IPS-NIHi11 (cell line): ENCODE data around the gene PTPRU.
A peak's percentile ranks its signal among the peaks of the same experiment; 100 is the strongest.

Source experiments
- DNase-seq: peaks from one replicate; pipeline ENCODE4 v3.0.0; 2012; ENCODE audit warnings: mixed read lengths, low spot score

PTPRU gene

DNA sequence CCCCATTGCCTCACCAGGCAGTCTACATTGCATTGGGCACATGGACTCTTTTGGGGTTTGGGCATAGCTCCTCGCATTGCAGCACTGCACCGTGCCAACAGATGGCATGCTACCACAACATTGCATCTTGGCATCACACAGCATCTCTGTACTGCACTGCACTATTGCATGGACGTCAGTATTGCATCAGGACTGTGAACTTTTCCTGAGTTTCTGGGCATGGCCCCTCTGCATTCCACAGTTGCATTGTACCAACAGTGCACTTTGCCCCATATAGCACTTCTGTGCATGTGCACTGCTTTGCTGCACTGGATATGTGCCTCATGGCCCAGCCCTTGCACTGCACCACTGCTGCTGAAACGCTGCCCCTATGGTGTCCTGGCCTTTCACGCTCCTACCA lies 9.6 kb downstream of the PTPRU start:
- no peak for DNase-seq

DNA sequence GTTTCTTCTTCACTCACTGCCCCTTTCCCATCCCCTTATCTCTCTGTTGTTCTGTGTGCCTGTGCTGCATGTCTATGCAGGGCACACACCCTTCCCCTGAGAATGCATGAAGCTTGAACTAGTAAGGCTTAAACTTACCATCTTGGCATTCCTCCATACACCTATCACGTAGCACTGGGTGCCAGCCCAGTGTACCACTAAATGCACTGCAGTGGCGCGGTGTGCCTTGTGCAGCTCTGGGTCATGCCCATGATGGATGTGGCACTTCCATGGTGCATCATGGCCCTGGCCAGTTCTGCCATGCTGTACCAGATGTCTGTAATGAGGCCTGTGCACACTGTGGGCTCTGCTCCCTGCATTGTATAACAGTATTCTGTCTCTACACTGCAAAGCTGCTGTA lies 10.7 kb downstream of the PTPRU start:
- no peak for DNase-seq

DNA sequence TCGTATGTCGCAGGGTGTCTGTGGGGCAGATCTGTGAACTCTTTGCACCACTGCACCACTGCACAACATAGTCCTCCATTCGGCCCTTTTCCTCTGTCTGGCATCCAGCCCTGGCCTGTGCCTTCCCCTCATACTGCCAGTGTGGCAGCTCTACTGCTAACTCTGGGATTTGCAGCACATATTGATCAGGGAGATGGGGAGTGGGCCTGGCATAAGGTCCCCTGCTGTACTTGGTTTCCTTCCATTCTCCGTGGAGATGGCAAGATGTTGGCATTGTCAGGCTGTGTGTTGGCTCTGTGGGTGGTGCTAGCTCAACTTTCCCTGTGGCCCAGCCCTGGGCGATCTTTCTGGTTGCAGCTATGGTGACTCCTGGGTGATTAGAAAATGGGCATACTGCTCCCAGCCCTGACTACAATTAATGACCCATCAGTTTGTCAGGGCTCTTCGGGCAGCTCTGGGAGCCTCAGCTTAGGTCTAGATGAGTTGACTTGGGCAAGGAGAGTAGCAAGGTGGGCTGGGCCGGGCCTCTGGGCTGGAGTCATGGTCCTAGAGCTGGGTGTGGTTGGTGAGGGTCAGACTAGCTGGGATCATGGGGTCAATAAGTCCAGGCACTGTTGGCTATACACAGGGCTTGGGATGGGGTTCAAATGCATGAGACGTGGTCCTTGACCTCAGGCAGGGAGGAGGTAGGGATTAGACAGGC lies 11.4 kb downstream of the PTPRU start:
- DNase-seq: no peak

DNA sequence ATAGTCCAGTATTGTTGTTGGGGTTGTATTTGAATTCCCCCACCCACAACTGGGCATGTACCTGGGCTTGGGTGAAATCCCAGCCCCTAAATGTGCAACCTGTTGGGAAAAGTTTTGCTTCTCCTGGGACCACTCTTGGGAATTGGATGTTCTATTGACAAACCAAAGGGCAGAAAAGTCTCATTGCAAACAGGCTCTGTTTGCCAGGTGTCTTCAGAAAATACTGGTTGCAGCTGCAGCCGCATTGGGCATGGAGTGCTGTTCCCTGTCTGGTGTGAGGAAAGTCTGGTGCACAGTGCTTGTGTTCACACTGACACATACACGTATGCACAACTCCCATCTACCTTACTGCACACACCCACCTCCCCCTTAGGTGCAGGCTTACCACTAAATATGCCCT lies 12.1 kb downstream of the PTPRU start:
- no peak for DNase-seq

- DNase-seq: peak; percentile 84
Observed at GRCh38 chr1:29249170-29249691, 12.9 kb downstream of the PTPRU start.

DNA sequence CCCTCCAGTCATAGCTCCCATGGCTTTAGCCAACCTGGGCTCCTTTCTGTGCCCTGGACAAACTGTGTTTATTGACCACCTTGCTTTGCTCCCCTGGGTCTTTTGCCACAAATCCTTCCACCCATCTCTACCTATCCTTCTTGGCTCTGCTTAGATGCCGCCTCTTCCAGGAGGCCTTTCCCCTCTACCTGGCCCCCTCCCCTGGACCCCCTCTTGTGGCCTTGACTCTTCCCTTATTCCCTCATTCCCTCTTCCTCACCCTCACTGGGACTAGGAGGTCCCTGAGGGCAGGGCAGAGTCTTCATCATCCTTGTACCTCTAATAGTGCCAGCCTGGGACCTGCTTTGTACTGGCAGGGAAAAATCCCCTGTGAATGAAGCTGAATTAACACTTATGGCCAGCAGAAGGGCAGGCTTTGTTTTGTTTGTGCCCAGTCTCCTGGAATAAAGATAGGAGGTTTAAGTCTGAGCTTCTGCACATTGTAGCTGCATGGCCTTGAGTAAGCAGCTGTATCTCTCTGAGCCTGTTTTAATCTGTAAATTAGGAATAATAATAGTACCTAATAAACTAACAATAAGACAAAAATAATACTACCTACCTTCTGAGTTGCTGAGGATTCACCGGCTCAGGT lies 13.7 kb downstream of the PTPRU start:
- DNase-seq: no peak

DNA sequence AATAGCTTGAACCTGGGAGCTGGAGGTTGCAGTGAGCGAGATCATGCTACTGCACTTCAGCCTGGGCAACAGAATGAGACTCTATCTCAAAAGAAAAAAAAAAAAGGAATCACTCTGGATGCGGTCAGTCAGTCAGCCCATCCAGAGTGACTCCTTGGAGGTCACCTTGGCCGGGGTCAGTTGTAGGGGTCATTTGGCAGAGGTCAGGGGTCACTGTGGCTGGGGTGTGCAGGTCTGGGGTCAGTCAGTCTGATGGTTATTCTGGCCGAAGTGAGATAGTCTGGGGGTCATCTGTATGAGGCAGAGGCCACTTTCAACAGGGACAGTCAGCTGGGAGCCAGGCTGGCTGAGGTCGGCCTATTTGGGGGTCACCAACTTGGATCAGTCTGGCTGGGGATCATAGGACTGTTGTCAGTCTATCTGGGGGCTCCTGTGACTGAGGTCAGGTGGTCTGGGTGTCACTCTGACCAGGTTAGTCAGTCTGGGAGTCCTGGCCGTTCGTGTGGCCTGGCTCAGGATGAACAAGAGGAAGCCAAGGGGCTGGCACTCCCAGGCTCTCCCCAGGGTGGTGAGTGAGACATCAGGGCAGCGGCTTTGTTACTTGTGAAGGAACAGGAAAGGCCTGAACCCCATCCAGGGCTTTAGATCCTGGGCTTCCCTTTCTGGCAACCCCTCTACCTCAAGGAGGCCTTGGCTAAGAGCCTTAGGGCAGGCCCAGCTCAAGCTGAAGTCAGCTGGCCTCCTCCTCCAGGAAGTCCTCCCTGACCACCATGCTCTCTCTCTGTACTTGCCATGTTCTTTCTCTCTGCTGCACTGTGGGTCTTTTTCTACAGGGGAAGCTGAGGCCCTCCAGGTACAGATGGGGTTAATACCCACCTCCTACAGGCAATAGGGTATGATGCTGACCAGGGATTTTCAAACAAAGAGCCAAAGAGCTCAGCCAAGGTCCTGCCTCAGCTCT lies 15.1 kb downstream of the PTPRU start:
- no peak for DNase-seq

GRCh38 chr1:29253180-29253579 lies 16.9 kb downstream of the PTPRU start:
- no peak for DNase-seq

DNA sequence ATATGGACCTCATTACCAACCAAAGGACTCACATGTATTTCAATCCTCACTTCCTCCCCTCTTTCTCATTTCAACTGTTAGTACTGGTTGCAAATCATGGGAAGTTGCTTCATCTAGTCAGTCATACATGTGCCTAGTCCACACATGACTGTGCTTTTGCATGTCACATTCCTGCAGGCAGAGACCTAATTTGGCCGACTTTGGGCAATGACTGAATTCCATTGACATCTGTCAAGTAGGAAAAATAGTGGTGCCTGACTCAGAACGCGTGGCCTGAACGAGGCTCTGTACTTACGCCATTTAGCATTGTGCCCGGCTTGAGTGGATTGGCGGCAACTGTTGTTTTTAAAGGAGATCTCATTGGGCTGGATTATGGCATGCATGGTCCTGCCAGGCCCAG lies 18.0 kb downstream of the PTPRU start:
- DNase-seq: no peak

GRCh38 chr1:29255134-29255666 lies 18.9 kb downstream of the PTPRU start:
- no peak for DNase-seq

DNA sequence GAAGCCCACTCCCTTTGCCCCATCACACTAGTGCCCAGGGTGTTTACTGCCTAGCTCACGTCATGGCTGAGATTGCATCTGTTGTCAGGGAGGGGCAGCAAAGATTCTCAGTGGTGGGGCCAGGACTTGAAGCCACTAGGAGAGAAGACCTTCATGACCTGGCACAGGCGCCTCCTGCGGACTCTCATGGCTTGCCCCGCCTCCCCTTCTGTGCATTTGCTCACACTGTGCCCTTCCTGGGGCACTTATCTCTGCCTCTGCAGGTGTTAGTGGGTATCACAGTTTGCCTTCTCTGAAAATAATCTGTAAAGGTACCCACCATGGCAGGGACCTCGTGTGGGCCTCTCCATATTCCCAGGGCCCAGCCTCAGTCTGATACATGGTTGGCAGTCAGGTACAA lies 20.1 kb downstream of the PTPRU start:
- DNase-seq: peak; percentile 26

DNA sequence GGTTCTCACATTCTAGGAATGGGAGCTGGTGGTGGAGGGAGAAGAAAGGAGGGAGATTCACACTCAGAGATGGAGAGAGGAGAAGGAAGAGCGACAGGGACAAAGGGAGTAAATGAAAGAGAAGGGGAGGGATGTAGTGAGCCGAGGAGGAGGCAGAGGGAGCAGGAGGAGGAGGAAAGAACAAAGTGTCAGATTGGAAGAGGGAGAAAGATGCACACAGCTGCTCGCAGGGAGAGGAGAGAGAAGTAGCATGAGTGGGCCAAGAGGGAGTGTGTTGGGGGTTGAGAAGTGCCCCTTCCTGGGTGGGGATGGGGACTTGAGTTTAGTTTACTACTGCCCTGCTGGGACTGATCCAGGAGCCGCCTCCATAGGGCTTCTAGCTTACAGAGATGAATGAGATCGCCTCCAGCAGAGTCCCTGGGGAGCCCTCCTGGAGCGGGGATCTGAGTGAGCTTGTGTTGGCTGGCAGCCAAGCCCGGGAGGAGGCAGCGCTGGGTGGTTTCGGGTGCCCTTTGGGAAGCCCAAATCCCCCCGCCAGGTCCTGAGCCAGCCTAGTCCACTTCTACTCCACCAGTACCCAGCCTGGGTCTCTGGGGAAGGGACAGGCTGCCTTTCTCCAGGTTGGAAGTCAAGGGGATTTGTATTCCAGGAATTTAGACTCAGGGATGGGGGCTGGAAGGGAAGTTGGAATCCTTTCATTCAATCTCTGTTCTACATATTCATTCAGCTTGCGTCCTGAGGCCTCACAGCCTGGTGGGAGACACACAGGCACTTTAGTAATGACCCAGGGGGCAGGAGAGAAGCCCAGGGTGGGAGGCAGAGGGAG lies 20.9 kb downstream of the PTPRU start:
- no peak for DNase-seq

- no peak for DNase-seq
Observed at GRCh38 chr1:29258189-29258975, 22.1 kb downstream of the PTPRU start.

GRCh38 chr1:29258976-29259801 lies 22.9 kb downstream of the PTPRU start:
- DNase-seq: peak; percentile 62

DNA sequence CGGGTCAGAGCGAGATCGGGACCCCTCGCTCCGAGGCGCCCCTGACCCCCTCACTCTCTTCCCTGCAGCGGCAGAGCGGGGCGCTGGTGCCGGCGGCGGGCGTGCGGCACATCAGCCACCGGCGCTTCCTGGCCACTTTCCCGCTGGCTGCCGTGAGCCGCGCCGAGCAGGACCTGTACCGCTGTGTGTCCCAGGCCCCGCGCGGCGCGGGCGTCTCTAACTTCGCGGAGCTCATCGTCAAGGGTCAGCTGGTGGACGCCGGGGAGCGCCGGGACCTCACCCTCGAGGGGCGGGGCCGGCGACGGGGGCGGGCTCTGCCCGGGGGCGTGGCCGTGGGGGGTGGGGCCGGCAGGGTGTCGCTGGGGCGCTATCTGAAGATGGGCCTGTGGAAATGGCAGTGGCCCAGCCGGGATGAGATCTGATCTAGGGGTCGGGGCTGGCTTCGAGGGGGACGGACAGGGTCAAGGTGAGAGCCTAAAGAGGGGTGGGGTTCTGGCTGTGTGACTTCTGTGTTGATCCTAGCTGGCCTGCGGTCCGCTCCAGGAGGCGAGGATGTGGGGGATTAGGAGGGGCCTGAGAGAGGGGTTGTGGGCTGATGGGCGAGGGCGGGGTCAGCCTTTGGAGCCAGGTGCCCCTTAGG lies 23.6 kb downstream of the PTPRU start:
- peak; percentile 94 for DNase-seq

DNA sequence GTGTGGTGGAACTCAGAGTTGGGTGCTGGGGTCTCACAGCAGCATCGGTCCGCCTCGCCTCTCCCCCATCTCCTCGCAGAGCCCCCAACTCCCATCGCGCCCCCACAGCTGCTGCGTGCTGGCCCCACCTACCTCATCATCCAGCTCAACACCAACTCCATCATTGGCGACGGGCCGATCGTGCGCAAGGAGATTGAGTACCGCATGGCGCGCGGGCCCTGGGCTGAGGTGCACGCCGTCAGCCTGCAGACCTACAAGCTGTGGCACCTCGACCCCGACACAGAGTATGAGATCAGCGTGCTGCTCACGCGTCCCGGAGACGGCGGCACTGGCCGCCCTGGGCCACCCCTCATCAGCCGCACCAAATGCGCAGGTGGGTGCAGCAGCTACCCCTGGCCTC lies 24.2 kb downstream of the PTPRU start:
- DNase-seq: no peak

GRCh38 chr1:29264773-29265389 lies 28.6 kb downstream of the PTPRU start:
- no peak for DNase-seq

GRCh38 chr1:29266912-29267311 lies 30.6 kb downstream of the PTPRU start:
- DNase-seq: no peak
